Activated gamma-delta T cell treated with anti-CD3 and anti-CD28 coated beads, Interleukin-2, amount 50 U/mL, for 16 hours (primary cell): ENCODE data around the gene DAAM2.

ENCODE experiments used
- DNase-seq: peaks from one replicate; pipeline ENCODE4 v3.0.0-alpha.2; 2020; ENCODE audit warnings: low read depth

Gene DAAM2

GRCh38 chr6:39791850-39792539, at the start of gene DAAM2:
Gene DAAM2 (plus strand): TSS chr6:39792376. CDS start chr6:39856303, 63,927 bp downstream.
- no peak for DNase-seq

- no peak for DNase-seq
Measured at GRCh38 chr6:39746795-39747194, 45.4 kb upstream of the DAAM2 start.

GRCh38 chr6:39752835-39753724, 39.1 kb upstream of the DAAM2 start:
- no peak for DNase-seq

- DNase-seq: no peak
Measured at GRCh38 chr6:39753725-39754045, 38.5 kb upstream of the DAAM2 start.

GRCh38 chr6:39754514-39755115, 37.6 kb upstream of the DAAM2 start:
- DNase-seq: no peak

GRCh38 chr6:39755231-39755630, 36.9 kb upstream of the DAAM2 start:
- DNase-seq: no peak

GRCh38 chr6:39756582-39756981, 35.6 kb upstream of the DAAM2 start:
- no peak for DNase-seq

- no peak for DNase-seq
Measured at GRCh38 chr6:39758905-39759605, 33.1 kb upstream of the DAAM2 start.

GRCh38 chr6:39760226-39760952, 31.8 kb upstream of the DAAM2 start:
- DNase-seq: no peak

GRCh38 chr6:39765508-39766065, 26.6 kb upstream of the DAAM2 start:
- DNase-seq: no peak

GRCh38 chr6:39769012-39769411, 23.2 kb upstream of the DAAM2 start:
- no peak for DNase-seq

GRCh38 chr6:39770446-39770845, 21.7 kb upstream of the DAAM2 start:
- DNase-seq: no peak

GRCh38 chr6:39772559-39773273, 19.5 kb upstream of the DAAM2 start:
- no peak for DNase-seq

- no peak for DNase-seq
Measured at GRCh38 chr6:39773782-39774181, 18.4 kb upstream of the DAAM2 start.

GRCh38 chr6:39776581-39776980, 15.6 kb upstream of the DAAM2 start:
- DNase-seq: no peak

GRCh38 chr6:39777218-39777617, 15.0 kb upstream of the DAAM2 start:
- DNase-seq: no peak

- DNase-seq: no peak
Measured at GRCh38 chr6:39777661-39778060, 14.5 kb upstream of the DAAM2 start.

GRCh38 chr6:39778581-39779255, 13.5 kb upstream of the DAAM2 start:
- DNase-seq: no peak

- DNase-seq: no peak
Measured at GRCh38 chr6:39785281-39785680, 6.9 kb upstream of the DAAM2 start.

- no peak for DNase-seq
Measured at GRCh38 chr6:39786649-39787048, 5.5 kb upstream of the DAAM2 start.
